Neuronal stem cell (in vitro differentiated cells): Measurements from ENCODE around the gene ZNF280B.
"Not testable (repeated sequence)": the region's sequence is repeated elsewhere in the genome, so short reads cannot be mapped to it uniquely, and the experiment has no call there.

Experiments
- DNase-seq: peaks from one replicate; pipeline ENCODE4 v3.0.0-alpha.2; 2013; ENCODE audit warnings: low spot score
- H2AFZ ChIP-seq: one replicate; pipeline ENCODE4 v1.6.1; 2013; ENCODE audit warnings: mild to moderate bottlenecking, low read length, inconsistent platforms
- H2AK5ac ChIP-seq: 2 replicates; pipeline ENCODE4 v1.6.1; 2013; ENCODE audit warnings: low read depth, mild to moderate bottlenecking, inconsistent platforms, low read length, moderate library complexity, mixed read lengths
- H2BK120ac ChIP-seq: 2 replicates; pipeline ENCODE4 v1.6.1; 2013; ENCODE audit warnings: low read depth, mild to moderate bottlenecking, inconsistent platforms, low read length, moderate library complexity, mixed read lengths
- H2BK12ac ChIP-seq: one replicate; pipeline ENCODE4 v1.6.1; 2013; ENCODE audit warnings: low read length, inconsistent platforms
- H2BK15ac ChIP-seq: 2 replicates; pipeline ENCODE4 v1.6.1; 2013; ENCODE audit warnings: mild to moderate bottlenecking, low read length, inconsistent platforms, mixed read lengths
- H2BK5ac ChIP-seq: one replicate; pipeline ENCODE4 v1.6.1; 2013; ENCODE audit warnings: inconsistent platforms, mild to moderate bottlenecking, low read length, moderate library complexity
- H3K14ac ChIP-seq: one replicate; pipeline ENCODE4 v1.6.1; 2013; ENCODE audit warnings: low read length, inconsistent platforms
- H3K18ac ChIP-seq: 2 replicates; pipeline ENCODE4 v1.6.1; 2013; ENCODE audit warnings: low read length, inconsistent platforms
- H3K23ac ChIP-seq: 2 replicates; pipeline ENCODE4 v1.6.1; 2013; ENCODE audit warnings: low read depth, mild to moderate bottlenecking, mixed read lengths, low read length, inconsistent platforms; ENCODE audit not compliant: poor library complexity
- H3K27ac ChIP-seq: replicated peaks from 3 replicates; pipeline ENCODE4 v1.5.1; 2013; ENCODE audit warnings: low read length, inconsistent platforms
- H3K27me3 ChIP-seq, 3 experiments: 2 replicates each; pipeline ENCODE4 v1.6.1; 2013; ENCODE audit warnings: low read length in 3 of 3, mild to moderate bottlenecking in 2 of 3, inconsistent platforms in 1 of 3, low read depth in 1 of 3, mixed read lengths in 1 of 3, moderate library complexity in 1 of 3; ENCODE audit not compliant: control insufficient read depth in 3 of 3, insufficient read depth in 3 of 3
- H3K36me3 ChIP-seq, 2 donors: replicated peaks in 1 of 2; 2 replicates each; pipeline ENCODE4 v1.6.1; 2013; ENCODE audit warnings: low read length in 2 of 2; ENCODE audit not compliant: control insufficient read depth in 2 of 2, insufficient read depth in 2 of 2
- H3K4ac ChIP-seq: 2 replicates; pipeline ENCODE4 v1.6.1; 2013; ENCODE audit warnings: inconsistent platforms, mild to moderate bottlenecking, low read length, moderate library complexity
- H3K4me1 ChIP-seq, 2 donors: 1 replicate in 1 of 2; 2 replicates in 1 of 2; pipeline ENCODE4 v1.6.1; 2013; ENCODE audit warnings: low read length in 2 of 2, low read depth in 1 of 2; ENCODE audit not compliant: control insufficient read depth in 2 of 2, insufficient read depth in 1 of 2
- H3K4me2 ChIP-seq: one replicate; pipeline ENCODE4 v1.6.1; 2013; ENCODE audit warnings: mild to moderate bottlenecking, low read length, inconsistent platforms; ENCODE audit not compliant: insufficient read depth, poor library complexity, severe bottlenecking
- H3K4me3 ChIP-seq, 2 donors: 2 replicates each; pipeline ENCODE4 v1.5.1; 2013; ENCODE audit warnings: low read length in 2 of 2, mild to moderate bottlenecking in 2 of 2, inconsistent platforms in 1 of 2, moderate library complexity in 1 of 2
- H3K79me1 ChIP-seq: one replicate; pipeline ENCODE4 v1.6.1; 2013; ENCODE audit warnings: low read depth, mild to moderate bottlenecking, inconsistent platforms, low read length, moderate library complexity
- H3K9ac ChIP-seq: one replicate; pipeline ENCODE4 v1.6.1; 2013; ENCODE audit warnings: mild to moderate bottlenecking, low read depth, low read length, inconsistent platforms; ENCODE audit not compliant: poor library complexity
- H3K9me3 ChIP-seq, 2 donors: replicated peaks in 1 of 2; 2 replicates each; pipeline versions ENCODE3 to v1.6.1; 2013; ENCODE audit warnings: low read length in 2 of 2, mild to moderate bottlenecking in 2 of 2, inconsistent platforms in 1 of 2, low read depth in 1 of 2, mixed read lengths in 1 of 2, moderate library complexity in 1 of 2; ENCODE audit not compliant: control insufficient read depth in 2 of 2, insufficient read depth in 1 of 2
- H4K8ac ChIP-seq: one replicate; pipeline ENCODE4 v1.6.1; 2013; ENCODE audit warnings: low read depth, mild to moderate bottlenecking, inconsistent platforms, low read length, moderate library complexity
- H4K91ac ChIP-seq: one replicate; pipeline ENCODE4 v1.6.1; 2013; ENCODE audit warnings: low read length, low read depth, mild to moderate bottlenecking, inconsistent platforms; ENCODE audit not compliant: poor library complexity
- WGBS, 2 donors: extraction: QIAGEN DNeasy Blood & Tissue Kit; methylation state at CpG; one replicate each; pipeline ENCODE4 v1.1.7; 2013; ENCODE audit warnings: missing lambda C conversion rate in 2 of 2, mixed read lengths in 1 of 2; ENCODE audit not compliant: insufficient read length in 2 of 2, insufficient replicate concordance in 1 of 2; ENCODE audit errors: extremely low coverage in 2 of 2; 5-methylcytosine and 5-hydroxymethylcytosine counted together

Gene ZNF280B

GRCh38 chr22:22534604-22535415, 26.3 kb upstream of the ZNF280B start:
- Histone ChIP-seq H3K79me1 (no peaks in the 10 kb centered on the region), H2BK15ac (no peak overlapping the region), H2BK12ac (no peak overlapping the region), H3K36me3 (no peaks in the 10 kb centered on the region), H2BK120ac (no peak overlapping the region), H4K91ac (no peak overlapping the region), H3K4me2 (no peak overlapping the region), H2BK5ac (no peak overlapping the region), H3K9me3 (peaks cover 0 to 2% of the 10 kb centered on the region in 2 donors), H3K14ac (no peak overlapping the region), H3K9ac (no peak overlapping the region), H3K23ac (no peak overlapping the region), H3K4me1 (no peaks in the 10 kb centered on the region), H4K8ac (no peak overlapping the region), H3K27ac (no peak overlapping the region), H3K4ac (no peak overlapping the region), H2AFZ (no peak overlapping the region), H3K27me3 (no peaks in the 10 kb centered on the region), H2AK5ac (no peak overlapping the region), H3K4me3 (no peak overlapping the region), H3K18ac (no peak overlapping the region)
- WGBS, 2 donors = no CpG with 5 or more reads among the region's 9 CpGs
- no peak for DNase-seq

GRCh38 chr22:22533863-22534262, 25.3 kb upstream of the ZNF280B start:
- Histone ChIP-seq H4K8ac (no peak overlapping the region), H2BK5ac (no peak overlapping the region), H3K23ac (no peak overlapping the region)

GRCh38 chr22:22533417-22533816, 24.9 kb upstream of the ZNF280B start:
- no peak for DNase-seq
- H3K4me2 ChIP-seq = no peak overlapping the region
- no peak overlapping the region for H3K9ac ChIP-seq
- no peak overlapping the region for H3K23ac ChIP-seq
- H2BK5ac ChIP-seq = no peak overlapping the region
- no peak overlapping the region for H3K4me3 ChIP-seq
- no peak overlapping the region for H4K8ac ChIP-seq
- H3K14ac ChIP-seq = no peak overlapping the region
- no peaks in the 10 kb centered on the region for H3K36me3 ChIP-seq
- no peak overlapping the region for H2BK15ac ChIP-seq
- H3K79me1 ChIP-seq = no peaks in the 10 kb centered on the region
- H2BK120ac ChIP-seq = no peak overlapping the region
- no peak overlapping the region for H2BK12ac ChIP-seq
- H3K27me3 ChIP-seq = no peaks in the 10 kb centered on the region
- H3K9me3 ChIP-seq = no peaks in the 10 kb centered on the region
- H2AFZ ChIP-seq = no peak overlapping the region
- no peak overlapping the region for H3K27ac ChIP-seq
- H3K4ac ChIP-seq = no peak overlapping the region
- H4K91ac ChIP-seq = no peak overlapping the region
- no peaks in the 10 kb centered on the region for H3K4me1 ChIP-seq
- no peak overlapping the region for H2AK5ac ChIP-seq
- WGBS, 2 donors = no CpG with 5 or more reads among the region's 1 CpG
- H3K18ac ChIP-seq = no peak overlapping the region

More at GRCh38 chr22:22533863-22534262, 25.3 kb upstream of the ZNF280B start:
- no peaks in the 10 kb centered on the region for H3K27me3 ChIP-seq
- H2BK120ac ChIP-seq = no peak overlapping the region
- H3K18ac ChIP-seq = no peak overlapping the region
- H3K4ac ChIP-seq = no peak overlapping the region
- WGBS, 2 donors = no CpG with 5 or more reads among the region's 5 CpGs
- no peak overlapping the region for H4K91ac ChIP-seq
- H3K36me3 ChIP-seq = no peaks in the 10 kb centered on the region
- no peaks in the 10 kb centered on the region for H3K4me1 ChIP-seq
- no peaks in the 10 kb centered on the region for H3K79me1 ChIP-seq
- H2BK12ac ChIP-seq = no peak overlapping the region
- no peak overlapping the region for H3K4me2 ChIP-seq
- no peak overlapping the region for H3K9ac ChIP-seq
- H2AFZ ChIP-seq = no peak overlapping the region
- no peak for DNase-seq
- H3K4me3 ChIP-seq = no peak overlapping the region
- peaks cover 0 to 2% of the 10 kb centered on the region in 2 donors for H3K9me3 ChIP-seq
- no peak overlapping the region for H3K27ac ChIP-seq
- no peak overlapping the region for H2BK15ac ChIP-seq
- no peak overlapping the region for H3K14ac ChIP-seq
- no peak overlapping the region for H2AK5ac ChIP-seq

DNA sequence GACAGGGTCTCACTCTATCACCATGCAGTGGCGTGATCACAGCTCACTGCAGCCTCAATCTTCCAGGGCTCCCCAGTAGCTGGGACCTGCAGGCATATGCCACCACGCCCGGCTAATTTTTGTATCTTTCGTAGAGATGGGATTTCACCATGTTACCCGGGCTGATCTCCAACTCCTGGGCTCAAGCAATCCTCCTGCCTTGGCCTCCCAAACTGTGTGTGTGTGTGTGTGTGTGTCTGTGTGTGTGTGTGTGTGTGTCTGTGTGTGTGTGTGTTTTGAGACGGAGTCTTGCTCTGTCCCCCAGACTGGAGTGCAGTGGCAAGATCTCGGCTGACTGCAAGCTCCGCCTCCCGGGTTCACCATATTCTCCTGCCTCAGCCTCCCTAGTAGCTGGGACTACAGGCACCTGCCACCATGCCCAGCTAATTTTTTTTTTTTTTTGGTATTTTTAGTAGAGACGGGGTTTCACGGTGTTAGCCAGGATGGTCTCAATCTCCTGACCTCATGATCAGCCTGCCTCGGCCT, 24.1 kb upstream of the ZNF280B start:
- not testable (repeated sequence) for H3K27me3 ChIP-seq, H3K27ac ChIP-seq, H2AFZ ChIP-seq

More for the DNA sequence above, 24.1 kb upstream of the ZNF280B start:
- DNase-seq, H3K4me3 ChIP-seq, H4K91ac ChIP-seq, H3K14ac ChIP-seq, H3K36me3 ChIP-seq, H3K9ac ChIP-seq, H2BK120ac ChIP-seq, H2AK5ac ChIP-seq, H2BK12ac ChIP-seq, H4K8ac ChIP-seq, H3K9me3 ChIP-seq, H3K4me1 ChIP-seq, H3K79me1 ChIP-seq, H2BK15ac ChIP-seq, H3K4me2 ChIP-seq, H3K18ac ChIP-seq, H3K23ac ChIP-seq, H2BK5ac ChIP-seq, H3K4ac ChIP-seq: not testable (repeated sequence)
- WGBS, 2 donors = no CpG with 5 or more reads among the region's 12 CpGs
